Kidney epithelial cell (primary cell): ENCODE data around the gene GPR149. TPM values are rescaled to one million over a fixed set of nuclear protein-coding genes. Genes with fewer than 3 reads are reported as not detected.

Experiments used
- DNase-seq: peaks from one replicate; pipeline ENCODE4 v3.0.0-alpha.2; 2010; ENCODE audit warnings: low read depth
- H3K27me3 ChIP-seq: 2 replicates; pipeline ENCODE4 v1.6.0; 2011; ENCODE audit warnings: low read length; ENCODE audit not compliant: control insufficient read depth, insufficient read depth
- H3K36me3 ChIP-seq: 2 replicates; pipeline ENCODE4 v1.5.1; 2011; ENCODE audit warnings: low read length; ENCODE audit not compliant: control insufficient read depth, insufficient read depth
- H3K4me3 ChIP-seq: 2 replicates; pipeline ENCODE4 v1.5.1; 2011; ENCODE audit warnings: low read depth, mild to moderate bottlenecking, control low read depth, low read length
- CTCF ChIP-seq: IDR thresholded peaks from 2 replicates; pipeline ENCODE4 v1.5.1; 2011; ENCODE audit warnings: mild to moderate bottlenecking, moderate library complexity, low read length, control low read depth, inconsistent platforms; ENCODE audit not compliant: insufficient read depth, poor library complexity, severe bottlenecking
- total RNA-seq: library from RNA; depleted of rRNA; stranded (reverse); fragments of >200 nt; gene quantifications from 2 replicates; pipeline ENCODE4 v1.2.3, GENCODE V29; 2015

GPR149 gene
- total RNA-seq, 1 donor from 2014 or later, result not detected

- Histone ChIP-seq H3K4me3 (no peak overlapping the region), H3K36me3 (no peaks in the 10 kb centered on the region), H3K27me3 (no peaks in the 10 kb centered on the region)
- TF ChIP-seq CTCF, result no peak
- DNase-seq, result no peak
Measured at GRCh38 chr3:154361099-154361498, 68.9 kb downstream of the GPR149 start.

GRCh38 chr3:154356009-154356408 is 74.0 kb downstream of the GPR149 start:
- DNase-seq, result no peak
- H3K4me3 ChIP-seq, result no peak overlapping the region
- no peaks in the 10 kb centered on the region for H3K36me3 ChIP-seq
- H3K27me3 ChIP-seq, result no peaks in the 10 kb centered on the region
- no peak for TF ChIP-seq CTCF

GRCh38 chr3:154349223-154349622 is 80.8 kb downstream of the GPR149 start:
- no peaks in the 10 kb centered on the region for H3K27me3 ChIP-seq
- no peaks in the 10 kb centered on the region for H3K36me3 ChIP-seq
- H3K4me3 ChIP-seq, result no peak overlapping the region
- no peak for DNase-seq
- TF ChIP-seq CTCF, result no peak

- H3K4me3 ChIP-seq, result no peak overlapping the region
- no peaks in the 10 kb centered on the region for H3K27me3 ChIP-seq
- H3K36me3 ChIP-seq, result no peaks in the 10 kb centered on the region
- DNase-seq, result no peak
- TF ChIP-seq CTCF, result no peak
Measured at GRCh38 chr3:154345422-154346122, 84.4 kb downstream of the GPR149 start.

- TF ChIP-seq CTCF, result no peak
- no peaks in the 10 kb centered on the region for H3K27me3 ChIP-seq
- DNase-seq, result no peak
- no peaks in the 10 kb centered on the region for H3K36me3 ChIP-seq
- no peak overlapping the region for H3K4me3 ChIP-seq
Measured at GRCh38 chr3:154338570-154338969, 91.4 kb downstream of the GPR149 start.

GRCh38 chr3:154338008-154338407 is 92.0 kb downstream of the GPR149 start:
- H3K27me3 ChIP-seq, result no peaks in the 10 kb centered on the region
- DNase-seq, result no peak
- H3K36me3 ChIP-seq, result no peaks in the 10 kb centered on the region
- H3K4me3 ChIP-seq, result no peak overlapping the region
- no peak for TF ChIP-seq CTCF
